ENCODE results near the gene FBXO31.

DNA sequence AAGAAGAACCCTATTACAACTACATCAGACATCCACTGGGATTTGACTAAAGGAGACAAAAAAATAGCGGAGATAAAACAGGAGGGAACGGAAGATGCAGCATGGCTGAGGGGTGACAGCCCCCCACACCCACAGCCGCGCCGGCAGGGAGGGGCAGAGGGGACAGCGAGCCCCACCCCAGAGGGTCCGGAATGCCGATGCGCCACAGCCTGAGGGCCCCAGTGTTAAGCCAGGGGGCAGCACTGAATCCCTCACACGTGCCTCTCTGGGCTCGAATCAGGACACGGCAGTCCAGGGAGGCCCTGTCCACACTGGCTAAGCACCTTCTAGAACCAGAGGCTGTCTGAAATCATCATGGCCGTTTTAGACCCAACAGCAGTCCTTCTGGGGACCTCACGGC, 27.4 kb upstream of the FBXO31 start:
- TF ChIP-seq, protein P1, sequence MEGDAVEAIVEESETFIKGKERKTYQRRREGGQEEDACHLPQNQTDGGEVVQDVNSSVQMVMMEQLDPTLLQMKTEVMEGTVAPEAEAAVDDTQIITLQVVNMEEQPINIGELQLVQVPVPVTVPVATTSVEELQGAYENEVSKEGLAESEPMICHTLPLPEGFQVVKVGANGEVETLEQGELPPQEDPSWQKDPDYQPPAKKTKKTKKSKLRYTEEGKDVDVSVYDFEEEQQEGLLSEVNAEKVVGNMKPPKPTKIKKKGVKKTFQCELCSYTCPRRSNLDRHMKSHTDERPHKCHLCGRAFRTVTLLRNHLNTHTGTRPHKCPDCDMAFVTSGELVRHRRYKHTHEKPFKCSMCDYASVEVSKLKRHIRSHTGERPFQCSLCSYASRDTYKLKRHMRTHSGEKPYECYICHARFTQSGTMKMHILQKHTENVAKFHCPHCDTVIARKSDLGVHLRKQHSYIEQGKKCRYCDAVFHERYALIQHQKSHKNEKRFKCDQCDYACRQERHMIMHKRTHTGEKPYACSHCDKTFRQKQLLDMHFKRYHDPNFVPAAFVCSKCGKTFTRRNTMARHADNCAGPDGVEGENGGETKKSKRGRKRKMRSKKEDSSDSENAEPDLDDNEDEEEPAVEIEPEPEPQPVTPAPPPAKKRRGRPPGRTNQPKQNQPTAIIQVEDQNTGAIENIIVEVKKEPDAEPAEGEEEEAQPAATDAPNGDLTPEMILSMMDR (IDR thresholded peaks at IDR 0.05), result no peak
- TF ChIP-seq EZH2 (IDR thresholded peaks at IDR 0.05; ENCODE audit: borderline replicate concordance, insufficient read depth, low read depth, low read length, poor library complexity, severe bottlenecking), result no peak
